ENCODE measurements around the gene BRAF. TPM values are rescaled to one million over a fixed set of nuclear protein-coding genes. Genes with fewer than 3 reads are reported as not detected.
"Not testable (repeated sequence)": the region's sequence is repeated elsewhere in the genome, so short reads cannot be mapped to it uniquely, and the experiment has no call there.

The BRAF gene
- total RNA-seq, 4 donors from 2014 or later: 32.2 to 94.9 (median 41.0) TPM

DNA sequence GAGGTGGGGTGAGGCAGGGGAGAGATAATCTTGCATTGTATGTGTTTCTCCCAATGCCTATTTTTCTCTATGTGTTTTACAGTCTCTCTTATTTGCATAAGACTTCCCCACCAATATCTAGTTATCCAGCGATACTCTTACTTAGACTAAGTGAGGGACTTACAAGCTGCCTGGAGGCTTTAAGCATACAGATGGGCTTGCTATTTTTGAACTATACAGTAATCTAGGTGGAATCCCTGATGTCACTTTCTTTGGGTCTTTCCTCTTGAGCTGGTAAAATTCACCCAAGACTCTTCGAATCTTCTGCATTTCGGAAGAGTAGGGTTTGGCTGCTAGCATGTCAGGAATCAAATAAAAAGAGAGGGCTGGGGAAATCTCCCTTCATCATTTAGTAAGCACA lies 151.6 kb downstream of the BRAF start:
- no peak for DNase-seq (ENCODE audit: low spot score in 2 of 2)
- no peaks in the 10 kb centered on the region for H3K27me3 ChIP-seq
- TF ChIP-seq EP300 (IDR thresholded peaks at IDR 0.05) (no peak), CTCF (IDR thresholded peaks at IDR 0.05) (no peak), POLR2AphosphoS5 (IDR thresholded peaks at IDR 0.05) (no peak), POLR2A (IDR thresholded peaks at IDR 0.05) (no peak)
- no peaks in the 10 kb centered on the region for H3K9me3 ChIP-seq
- no peaks in the 10 kb centered on the region for H3K4me1 ChIP-seq
- 93% methylated on average over 3 of the region's 3 CpGs for WGBS
- H3K36me3 ChIP-seq: peaks cover 64% of the 10 kb centered on the region
- H3K27ac ChIP-seq: no peak overlapping the region
- H3K4me3 ChIP-seq: no peak overlapping the region

GRCh38 chr7:140771826-140772225 lies 152.9 kb downstream of the BRAF start:
- no peaks in the 10 kb centered on the region for H3K27me3 ChIP-seq
- H3K36me3 ChIP-seq: peaks cover 63% of the 10 kb centered on the region
- no peaks in the 10 kb centered on the region for H3K4me1 ChIP-seq
- H3K4me3 ChIP-seq: no peak overlapping the region
- no peaks in the 10 kb centered on the region for H3K9me3 ChIP-seq
- H3K27ac ChIP-seq: no peak overlapping the region
- no peak for DNase-seq (ENCODE audit: low spot score in 2 of 2)
- no peak for TF ChIP-seq CTCF (IDR thresholded peaks at IDR 0.05)
- no peak for TF ChIP-seq EP300 (IDR thresholded peaks at IDR 0.05)
- no peak for TF ChIP-seq POLR2AphosphoS5 (IDR thresholded peaks at IDR 0.05)
- no peak for TF ChIP-seq POLR2A (IDR thresholded peaks at IDR 0.05)

- DNase-seq (ENCODE audit: low spot score in 2 of 2): no peak
- WGBS: 94% methylated on average over 3 of the region's 3 CpGs
Observed at GRCh38 chr7:140769852-140770251, 154.9 kb downstream of the BRAF start.

DNA sequence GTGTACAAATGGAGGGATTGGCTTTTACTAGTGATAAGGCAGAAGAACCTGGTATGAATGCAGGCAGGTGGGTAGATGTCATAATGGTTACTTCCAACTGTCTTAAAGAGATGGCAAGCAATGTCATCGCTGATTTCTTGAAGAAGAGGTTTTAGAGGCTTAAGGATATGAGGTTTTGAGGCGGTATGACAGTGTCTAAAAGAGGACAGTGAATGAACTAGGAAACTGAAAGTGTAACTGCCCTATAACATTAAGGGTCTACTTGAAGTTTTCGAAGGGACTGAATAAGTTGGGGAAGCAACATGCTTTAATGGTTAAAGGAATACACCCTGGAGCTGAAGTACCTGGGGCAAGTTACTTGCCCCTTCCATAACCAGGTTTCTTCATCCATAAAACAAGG lies 157.3 kb downstream of the BRAF start:
- no peaks in the 10 kb centered on the region for H3K9me3 ChIP-seq
- H3K4me1 ChIP-seq: no peaks in the 10 kb centered on the region
- peaks cover 31% of the 10 kb centered on the region for H3K36me3 ChIP-seq
- DNase-seq (ENCODE audit: low spot score in 2 of 2): no peak
- H3K4me3 ChIP-seq: no peak overlapping the region
- H3K27me3 ChIP-seq: no peaks in the 10 kb centered on the region
- WGBS: 89% methylated on average over 3 of the region's 3 CpGs
- no peak overlapping the region for H3K27ac ChIP-seq
- no peak for TF ChIP-seq CTCF (IDR thresholded peaks at IDR 0.05)
- no peak for TF ChIP-seq EP300 (IDR thresholded peaks at IDR 0.05)
- TF ChIP-seq POLR2A (IDR thresholded peaks at IDR 0.05): no peak
- TF ChIP-seq POLR2AphosphoS5 (IDR thresholded peaks at IDR 0.05): no peak

More at GRCh38 chr7:140769852-140770251, 154.9 kb downstream of the BRAF start:
- Histone ChIP-seq H3K4me1 (no peaks in the 10 kb centered on the region), H3K27ac (no peak overlapping the region), H3K9me3 (no peaks in the 10 kb centered on the region), H3K36me3 (peaks cover 47% of the 10 kb centered on the region), H3K27me3 (no peaks in the 10 kb centered on the region), H3K4me3 (no peak overlapping the region)
- TF ChIP-seq POLR2AphosphoS5 (IDR thresholded peaks at IDR 0.05) (no peak), CTCF (IDR thresholded peaks at IDR 0.05) (no peak), EP300 (IDR thresholded peaks at IDR 0.05) (no peak), POLR2A (IDR thresholded peaks at IDR 0.05) (no peak)

DNA sequence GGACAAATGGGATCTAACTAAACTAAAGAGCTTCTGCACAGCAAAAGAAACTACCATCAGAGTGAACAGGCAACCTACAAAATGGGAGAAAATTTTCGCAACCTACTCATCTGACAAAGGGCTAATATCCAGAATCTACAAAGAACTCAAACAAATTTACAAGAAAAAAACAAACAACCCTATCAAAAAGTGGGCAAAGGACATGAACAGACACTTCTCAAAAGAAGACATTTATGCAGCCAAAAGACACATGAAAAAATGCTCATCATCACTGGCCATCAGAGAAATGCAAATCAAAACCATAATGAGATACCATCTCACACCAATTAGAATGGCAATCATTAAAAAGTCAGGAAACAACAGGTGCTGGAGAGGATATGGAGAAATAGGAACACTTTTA lies 159.3 kb downstream of the BRAF start:
- no CpG with 5 or more reads among the region's 1 CpG for WGBS
- not testable (repeated sequence) for DNase-seq (ENCODE audit: low spot score in 2 of 2); H3K27ac ChIP-seq; H3K4me3 ChIP-seq; H3K4me1 ChIP-seq; H3K9me3 ChIP-seq; H3K27me3 ChIP-seq
- peaks cover 18% of the 10 kb centered on the region for H3K36me3 ChIP-seq

- H3K27ac ChIP-seq; H3K27me3 ChIP-seq; H3K9me3 ChIP-seq; H3K4me3 ChIP-seq; DNase-seq (ENCODE audit: low spot score in 2 of 2); H3K4me1 ChIP-seq: not testable (repeated sequence)
- 98% methylated on average over 18 of the region's 25 CpGs for WGBS
- peaks cover 10% of the 10 kb centered on the region for H3K36me3 ChIP-seq
Observed at GRCh38 chr7:140763166-140763565, 161.6 kb downstream of the BRAF start.

GRCh38 chr7:140761375-140761774 lies 163.4 kb downstream of the BRAF start:
- not testable (repeated sequence) for H3K27me3 ChIP-seq; DNase-seq (ENCODE audit: low spot score in 2 of 2); H3K4me1 ChIP-seq; H3K4me3 ChIP-seq; H3K36me3 ChIP-seq; H3K27ac ChIP-seq; H3K9me3 ChIP-seq
- WGBS: 86% methylated on average over 3 of the region's 3 CpGs

All from suprapubic skin (tissue), 4 donors.